ENCODE data around the gene SNCAIP. TPM values are rescaled to one million over a fixed set of nuclear protein-coding genes. Genes with fewer than 3 reads are reported as not detected.

The SNCAIP gene
- total RNA-seq, 1 donor from 2014 or later: 4.2 TPM

DNA sequence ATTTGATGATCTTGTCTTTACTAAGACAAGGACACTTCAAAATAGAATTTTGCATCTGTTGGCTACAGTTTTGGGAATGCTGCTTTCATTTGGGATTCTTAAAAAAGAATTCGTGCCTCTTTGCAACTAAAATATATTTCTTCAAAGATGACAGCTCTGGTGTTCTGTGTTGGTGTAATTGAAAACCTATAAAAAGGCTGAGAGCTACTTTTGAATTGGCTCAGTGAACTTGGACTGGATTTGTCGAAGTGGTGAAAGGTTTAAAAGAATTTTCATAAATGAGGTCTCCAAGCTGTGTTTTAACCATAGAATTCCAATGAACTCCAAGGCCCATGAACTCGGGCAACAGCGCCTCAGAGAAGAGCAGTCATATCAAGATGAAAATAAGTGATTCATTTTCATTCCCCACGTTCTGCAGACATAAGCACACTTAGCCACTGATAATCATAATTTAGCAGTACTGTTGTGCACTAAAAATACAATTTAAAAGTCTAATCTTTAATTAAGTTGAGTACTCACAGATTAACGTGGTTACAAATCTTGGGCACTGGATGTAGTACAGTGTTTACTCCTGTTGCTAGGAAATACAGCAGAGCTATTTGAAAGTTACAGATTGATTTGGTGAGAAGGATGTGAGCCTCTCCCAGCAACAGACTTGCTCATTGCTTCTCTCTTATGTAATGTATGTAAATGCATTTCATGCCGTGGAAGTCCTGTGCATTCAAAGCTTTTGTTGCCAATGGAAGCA is 10.9 kb downstream of the SNCAIP start:
- no peaks in the 10 kb centered on the region for H3K9me3 Mint-ChIP-seq (ENCODE audit: unreplicated experiment)
- H3K27me3 Mint-ChIP-seq (ENCODE audit: unreplicated experiment): peaks cover 3% of the 10 kb centered on the region
- no peaks in the 10 kb centered on the region for H3K4me1 Mint-ChIP-seq (ENCODE audit: unreplicated experiment)
- no peak overlapping the region for H3K27ac Mint-ChIP-seq (ENCODE audit: unreplicated experiment)
- TF ChIP-seq, protein P1, sequence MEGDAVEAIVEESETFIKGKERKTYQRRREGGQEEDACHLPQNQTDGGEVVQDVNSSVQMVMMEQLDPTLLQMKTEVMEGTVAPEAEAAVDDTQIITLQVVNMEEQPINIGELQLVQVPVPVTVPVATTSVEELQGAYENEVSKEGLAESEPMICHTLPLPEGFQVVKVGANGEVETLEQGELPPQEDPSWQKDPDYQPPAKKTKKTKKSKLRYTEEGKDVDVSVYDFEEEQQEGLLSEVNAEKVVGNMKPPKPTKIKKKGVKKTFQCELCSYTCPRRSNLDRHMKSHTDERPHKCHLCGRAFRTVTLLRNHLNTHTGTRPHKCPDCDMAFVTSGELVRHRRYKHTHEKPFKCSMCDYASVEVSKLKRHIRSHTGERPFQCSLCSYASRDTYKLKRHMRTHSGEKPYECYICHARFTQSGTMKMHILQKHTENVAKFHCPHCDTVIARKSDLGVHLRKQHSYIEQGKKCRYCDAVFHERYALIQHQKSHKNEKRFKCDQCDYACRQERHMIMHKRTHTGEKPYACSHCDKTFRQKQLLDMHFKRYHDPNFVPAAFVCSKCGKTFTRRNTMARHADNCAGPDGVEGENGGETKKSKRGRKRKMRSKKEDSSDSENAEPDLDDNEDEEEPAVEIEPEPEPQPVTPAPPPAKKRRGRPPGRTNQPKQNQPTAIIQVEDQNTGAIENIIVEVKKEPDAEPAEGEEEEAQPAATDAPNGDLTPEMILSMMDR (IDR thresholded peaks at IDR 0.05): no peak
- no peaks in the 10 kb centered on the region for H3K36me3 Mint-ChIP-seq (ENCODE audit: unreplicated experiment)
- DNase-seq (ENCODE audit: extremely low spot score, unreplicated experiment): no peak
- no peak overlapping the region for H3K4me3 Mint-ChIP-seq (ENCODE audit: unreplicated experiment)

DNA sequence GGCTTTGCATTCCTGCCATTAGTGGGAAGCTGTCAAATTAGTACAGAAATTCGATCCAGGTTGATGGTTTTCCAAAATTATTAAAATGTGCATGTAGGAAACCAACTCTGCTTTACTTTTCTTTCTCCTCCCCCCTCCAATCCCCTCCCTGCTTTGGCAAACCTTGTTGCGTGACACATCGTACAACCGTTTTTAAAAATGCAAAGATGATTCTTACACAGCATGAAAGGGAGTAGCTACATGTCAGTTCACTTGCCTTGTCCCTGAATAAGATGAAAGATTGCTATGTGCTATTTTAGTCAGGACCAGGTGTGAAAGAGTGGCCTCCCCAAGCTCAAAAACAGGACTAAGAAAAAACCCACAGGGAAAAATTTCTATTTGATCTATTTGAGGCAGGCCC is 11.7 kb downstream of the SNCAIP start:
- TF ChIP-seq, protein P1 (IDR thresholded peaks at IDR 0.05): no peak
- H3K36me3 Mint-ChIP-seq (ENCODE audit: unreplicated experiment): no peaks in the 10 kb centered on the region
- no peaks in the 10 kb centered on the region for H3K9me3 Mint-ChIP-seq (ENCODE audit: unreplicated experiment)
- no peaks in the 10 kb centered on the region for H3K4me1 Mint-ChIP-seq (ENCODE audit: unreplicated experiment)
- no peak overlapping the region for H3K27ac Mint-ChIP-seq (ENCODE audit: unreplicated experiment)
- H3K27me3 Mint-ChIP-seq (ENCODE audit: unreplicated experiment): peaks cover 3% of the 10 kb centered on the region
- no peak overlapping the region for H3K4me3 Mint-ChIP-seq (ENCODE audit: unreplicated experiment)
- no peak for DNase-seq (ENCODE audit: extremely low spot score, unreplicated experiment)

DNA sequence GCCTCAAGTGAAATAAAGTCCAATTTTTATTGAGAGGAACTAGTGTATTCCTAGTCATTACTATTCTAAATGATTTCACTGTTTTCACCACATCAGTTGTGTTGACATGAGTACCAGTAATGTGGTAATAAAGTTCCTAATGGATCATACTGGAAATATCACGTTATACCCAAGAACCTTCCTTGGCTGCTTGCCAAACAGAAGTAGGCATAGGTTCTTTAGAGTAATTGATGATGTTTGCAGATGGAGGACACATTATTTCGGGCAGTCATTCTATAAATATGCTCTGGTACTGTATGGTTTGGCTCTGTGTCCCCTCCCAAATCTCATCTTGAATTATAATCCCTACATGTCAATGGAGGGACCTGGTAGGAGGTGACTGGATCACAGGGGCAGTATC is 15.1 kb downstream of the SNCAIP start:
- H3K4me3 Mint-ChIP-seq (ENCODE audit: unreplicated experiment): no peak overlapping the region
- H3K27ac Mint-ChIP-seq (ENCODE audit: unreplicated experiment): no peak overlapping the region
- H3K27me3 Mint-ChIP-seq (ENCODE audit: unreplicated experiment): peaks cover 3% of the 10 kb centered on the region
- no peaks in the 10 kb centered on the region for H3K4me1 Mint-ChIP-seq (ENCODE audit: unreplicated experiment)
- no peaks in the 10 kb centered on the region for H3K9me3 Mint-ChIP-seq (ENCODE audit: unreplicated experiment)
- TF ChIP-seq, protein P1 (IDR thresholded peaks at IDR 0.05): no peak
- DNase-seq (ENCODE audit: extremely low spot score, unreplicated experiment): no peak
- H3K36me3 Mint-ChIP-seq (ENCODE audit: unreplicated experiment): no peaks in the 10 kb centered on the region

DNA sequence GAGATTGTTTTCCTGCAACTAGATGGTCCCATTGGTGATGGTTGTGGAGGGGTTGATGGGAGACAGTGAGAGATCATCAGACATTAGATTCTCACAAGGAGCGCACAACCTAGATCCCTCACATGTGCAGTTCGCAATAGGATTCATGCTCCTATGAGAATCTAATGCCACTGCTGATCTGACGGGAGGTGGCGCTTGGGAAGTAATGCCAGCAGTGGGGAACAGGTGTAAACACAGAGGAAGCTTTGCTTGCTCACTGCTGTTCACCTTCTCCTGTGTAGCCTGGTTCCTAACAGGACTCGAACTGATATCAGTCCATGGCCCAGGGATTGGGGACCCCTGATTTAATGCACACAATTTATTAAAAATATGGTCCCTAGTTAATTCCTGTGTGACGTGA is 18.8 kb downstream of the SNCAIP start:
- Mint-ChIP-seq H3K36me3 (ENCODE audit: unreplicated experiment) (no peaks in the 10 kb centered on the region), H3K9me3 (ENCODE audit: unreplicated experiment) (no peaks in the 10 kb centered on the region), H3K27me3 (ENCODE audit: unreplicated experiment) (no peaks in the 10 kb centered on the region), H3K27ac (ENCODE audit: unreplicated experiment) (no peak overlapping the region), H3K4me3 (ENCODE audit: unreplicated experiment) (no peak overlapping the region), H3K4me1 (ENCODE audit: unreplicated experiment) (no peaks in the 10 kb centered on the region)
- no peak for DNase-seq (ENCODE audit: extremely low spot score, unreplicated experiment)
- TF ChIP-seq, protein P1 (IDR thresholded peaks at IDR 0.05): no peak

DNA sequence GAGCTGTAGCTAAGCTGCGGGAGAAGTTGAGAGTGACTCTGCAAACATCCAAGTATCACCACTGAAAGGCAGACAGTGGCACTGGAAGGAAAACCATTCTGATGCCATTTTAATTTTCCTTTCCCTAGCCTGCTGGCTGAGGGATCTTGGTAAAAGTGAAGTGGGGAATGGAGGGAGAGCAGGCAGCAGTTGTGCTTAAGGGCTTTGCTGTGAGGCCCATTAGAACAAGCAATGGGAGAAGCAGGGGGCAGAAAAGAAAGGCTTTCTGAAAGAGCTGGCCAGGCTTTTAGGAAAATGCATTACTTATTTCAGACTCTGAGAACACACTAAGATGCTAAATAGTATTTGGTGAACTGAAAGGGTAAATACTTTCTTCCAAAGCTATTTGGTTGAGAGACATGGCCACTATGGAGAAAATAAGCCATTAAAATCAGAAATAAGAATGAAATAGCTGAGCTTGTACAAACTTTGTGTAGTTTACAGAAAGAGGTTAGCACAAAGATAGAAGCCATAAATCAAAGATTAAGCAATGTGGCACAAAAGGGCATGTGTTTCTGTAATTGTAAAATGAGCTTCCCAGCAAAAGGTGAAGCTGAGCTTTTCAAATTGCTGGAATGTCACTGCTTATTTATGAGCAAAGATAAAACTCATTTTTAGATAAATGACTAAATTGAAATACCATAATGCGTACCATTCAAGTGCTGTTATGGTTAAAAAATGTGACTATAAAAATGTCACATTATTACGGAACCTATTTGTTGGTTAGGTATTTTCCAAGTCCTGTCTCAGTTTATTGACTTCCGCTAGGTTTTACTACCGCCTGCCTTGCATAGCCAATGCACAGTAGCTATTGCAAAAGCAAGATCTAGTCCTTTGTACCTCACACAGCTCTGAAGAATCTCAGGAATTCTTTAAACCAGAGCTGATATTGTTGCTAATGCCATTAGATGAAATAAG is 20.8 kb downstream of the SNCAIP start:
- no peak for DNase-seq (ENCODE audit: extremely low spot score, unreplicated experiment)
- TF ChIP-seq, protein P1 (IDR thresholded peaks at IDR 0.05): no peak
- Mint-ChIP-seq H3K27ac (ENCODE audit: unreplicated experiment) (no peak overlapping the region), H3K4me3 (ENCODE audit: unreplicated experiment) (no peak overlapping the region), H3K9me3 (ENCODE audit: unreplicated experiment) (no peaks in the 10 kb centered on the region), H3K4me1 (ENCODE audit: unreplicated experiment) (no peaks in the 10 kb centered on the region), H3K27me3 (ENCODE audit: unreplicated experiment) (no peaks in the 10 kb centered on the region), H3K36me3 (ENCODE audit: unreplicated experiment) (no peaks in the 10 kb centered on the region)
